Transverse colon (tissue), 4 donors: ENCODE data around the gene ROBO1.

Source experiments
- EP300 ChIP-seq: sonication (generic); formaldehyde crosslinking; IDR thresholded peaks from one replicate; pipeline ENCODE4 v1.6.1; 2017; ENCODE audit warnings: antibody characterized with exemption, low read depth
- POLR2AphosphoS5 ChIP-seq, 3 donors: sonication (generic); formaldehyde crosslinking; IDR thresholded peaks; one replicate each; pipeline ENCODE4 v1.6.1; 2016; ENCODE audit warnings: antibody characterized with exemption in 3 of 3
- TF ChIP-seq, protein P1 (sequence below), 5 experiments: fragments of 200-600 bp in 3 of 5; fragments of 450-650 bp in 2 of 5; sonication (generic) in 3 of 5; IDR thresholded peaks; 1 replicate in 2 of 5; 2 replicates in 3 of 5; pipeline ENCODE4 v1.5.1; 2016 to 2017; ENCODE audit warnings: antibody characterized with exemption in 5 of 5, inconsistent platforms in 3 of 5, mild to moderate bottlenecking in 2 of 5, moderate library complexity in 1 of 5

- TF ChIP-seq, protein P1, sequence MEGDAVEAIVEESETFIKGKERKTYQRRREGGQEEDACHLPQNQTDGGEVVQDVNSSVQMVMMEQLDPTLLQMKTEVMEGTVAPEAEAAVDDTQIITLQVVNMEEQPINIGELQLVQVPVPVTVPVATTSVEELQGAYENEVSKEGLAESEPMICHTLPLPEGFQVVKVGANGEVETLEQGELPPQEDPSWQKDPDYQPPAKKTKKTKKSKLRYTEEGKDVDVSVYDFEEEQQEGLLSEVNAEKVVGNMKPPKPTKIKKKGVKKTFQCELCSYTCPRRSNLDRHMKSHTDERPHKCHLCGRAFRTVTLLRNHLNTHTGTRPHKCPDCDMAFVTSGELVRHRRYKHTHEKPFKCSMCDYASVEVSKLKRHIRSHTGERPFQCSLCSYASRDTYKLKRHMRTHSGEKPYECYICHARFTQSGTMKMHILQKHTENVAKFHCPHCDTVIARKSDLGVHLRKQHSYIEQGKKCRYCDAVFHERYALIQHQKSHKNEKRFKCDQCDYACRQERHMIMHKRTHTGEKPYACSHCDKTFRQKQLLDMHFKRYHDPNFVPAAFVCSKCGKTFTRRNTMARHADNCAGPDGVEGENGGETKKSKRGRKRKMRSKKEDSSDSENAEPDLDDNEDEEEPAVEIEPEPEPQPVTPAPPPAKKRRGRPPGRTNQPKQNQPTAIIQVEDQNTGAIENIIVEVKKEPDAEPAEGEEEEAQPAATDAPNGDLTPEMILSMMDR (IDR thresholded peaks at IDR 0.05), result peak in 4 of 5 experiments; percentile 46 to 50 (median 48)
- TF ChIP-seq EP300 (no peak), POLR2AphosphoS5 (IDR thresholded peaks at IDR 0.05) (no peak)
These were observed 246.5 kb downstream of the ROBO1 start for GRCh38 chr3:79521221-79521848.
